Muscle layer of colon (tissue), 2 donors: ENCODE data around the gene PPP1R15A.
A peak's percentile ranks its signal among the peaks of the same experiment; 100 is the strongest.
"Not testable (repeated sequence)": the region's sequence is repeated elsewhere in the genome, so short reads cannot be mapped to it uniquely, and the experiment has no call there.

Source experiments
- H3K27ac ChIP-seq: one replicate; pipeline ENCODE4 v1.7.0; 2013; ENCODE audit warnings: low read depth, mild to moderate bottlenecking, low read length, moderate library complexity
- H3K27me3 ChIP-seq, 2 donors: one replicate each; pipeline ENCODE4 v1.7.0; 2013; ENCODE audit warnings: low read length in 2 of 2, mild to moderate bottlenecking in 2 of 2; ENCODE audit not compliant: insufficient read depth in 2 of 2, control insufficient read depth in 1 of 2
- H3K36me3 ChIP-seq: one replicate; pipeline ENCODE4 v1.7.0; 2013; ENCODE audit warnings: mild to moderate bottlenecking, low read length; ENCODE audit not compliant: insufficient read depth
- H3K4me1 ChIP-seq: one replicate; pipeline ENCODE4 v1.7.0; 2013; ENCODE audit warnings: mild to moderate bottlenecking, low read length; ENCODE audit not compliant: insufficient read depth
- H3K4me3 ChIP-seq, 2 donors: one replicate each; pipeline ENCODE4 v1.7.0; 2013; ENCODE audit warnings: low read length in 2 of 2, low read depth in 1 of 2, mild to moderate bottlenecking in 1 of 2, moderate library complexity in 1 of 2
- H3K9ac ChIP-seq: one replicate; pipeline ENCODE4 v1.7.0; 2013; ENCODE audit warnings: low read length
- H3K9me3 ChIP-seq: one replicate; pipeline ENCODE4 v1.7.0; 2013; ENCODE audit warnings: mild to moderate bottlenecking, low read length
- donor health status: abdominal sarcoma.
- donor health status: Adenocarcinoma of cecum.

PPP1R15A gene

DNA sequence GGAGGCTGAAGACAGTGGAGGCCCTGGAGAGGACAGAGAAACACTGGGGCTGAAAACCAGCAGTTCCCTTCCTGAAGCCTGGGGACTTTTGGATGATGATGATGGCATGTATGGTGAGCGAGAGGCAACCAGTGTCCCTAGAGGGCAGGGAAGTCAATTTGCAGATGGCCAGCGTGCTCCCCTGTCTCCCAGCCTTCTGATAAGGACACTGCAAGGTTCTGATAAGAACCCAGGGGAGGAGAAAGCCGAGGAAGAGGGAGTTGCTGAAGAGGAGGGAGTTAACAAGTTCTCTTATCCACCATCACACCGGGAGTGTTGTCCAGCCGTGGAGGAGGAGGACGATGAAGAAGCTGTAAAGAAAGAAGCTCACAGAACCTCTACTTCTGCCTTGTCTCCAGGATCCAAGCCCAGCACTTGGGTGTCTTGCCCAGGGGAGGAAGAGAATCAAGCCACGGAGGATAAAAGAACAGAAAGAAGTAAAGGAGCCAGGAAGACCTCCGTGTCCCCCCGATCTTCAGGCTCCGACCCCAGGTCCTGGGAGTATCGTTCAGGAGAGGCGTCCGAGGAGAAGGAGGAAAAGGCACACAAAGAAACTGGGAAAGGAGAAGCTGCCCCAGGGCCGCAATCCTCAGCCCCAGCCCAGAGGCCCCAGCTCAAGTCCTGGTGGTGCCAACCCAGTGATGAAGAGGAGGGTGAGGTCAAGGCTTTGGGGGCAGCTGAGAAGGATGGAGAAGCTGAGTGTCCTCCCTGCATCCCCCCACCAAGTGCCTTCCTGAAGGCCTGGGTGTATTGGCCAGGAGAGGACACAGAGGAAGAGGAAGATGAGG, 1.5 kb downstream of the PPP1R15A start:
- H3K4me3 ChIP-seq: peak overlapping the region; percentile 99
- H3K36me3 ChIP-seq: peaks cover 30% of the 10 kb centered on the region
- peak overlapping the region; percentile 100 for H3K9ac ChIP-seq
- no peaks in the 10 kb centered on the region for H3K9me3 ChIP-seq
- H3K27me3 ChIP-seq: no peaks in the 10 kb centered on the region
- H3K4me1 ChIP-seq: peaks cover 25% of the 10 kb centered on the region
- H3K27ac ChIP-seq: peak overlapping the region; percentile 100

DNA sequence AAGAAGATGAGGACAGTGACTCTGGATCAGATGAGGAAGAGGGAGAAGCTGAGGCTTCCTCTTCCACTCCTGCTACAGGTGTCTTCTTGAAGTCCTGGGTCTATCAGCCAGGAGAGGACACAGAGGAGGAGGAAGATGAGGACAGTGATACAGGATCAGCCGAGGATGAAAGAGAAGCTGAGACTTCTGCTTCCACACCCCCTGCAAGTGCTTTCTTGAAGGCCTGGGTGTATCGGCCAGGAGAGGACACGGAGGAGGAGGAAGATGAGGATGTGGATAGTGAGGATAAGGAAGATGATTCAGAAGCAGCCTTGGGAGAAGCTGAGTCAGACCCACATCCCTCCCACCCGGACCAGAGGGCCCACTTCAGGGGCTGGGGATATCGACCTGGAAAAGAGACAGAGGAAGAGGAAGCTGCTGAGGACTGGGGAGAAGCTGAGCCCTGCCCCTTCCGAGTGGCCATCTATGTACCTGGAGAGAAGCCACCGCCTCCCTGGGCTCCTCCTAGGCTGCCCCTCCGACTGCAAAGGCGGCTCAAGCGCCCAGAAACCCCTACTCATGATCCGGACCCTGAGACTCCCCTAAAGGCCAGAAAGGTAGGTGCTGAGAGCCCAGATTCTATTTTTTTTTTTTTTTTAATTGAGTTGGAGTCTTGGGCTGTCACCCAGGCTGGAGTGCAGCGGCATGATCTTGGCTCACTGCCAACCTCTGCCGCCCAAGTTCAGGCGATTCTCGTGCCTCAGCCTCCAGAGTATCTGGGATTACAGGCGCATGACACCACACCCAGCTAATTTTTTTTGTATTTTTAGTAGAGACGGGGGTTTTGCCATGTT, 2.3 kb downstream of the PPP1R15A start:
- H3K36me3 ChIP-seq: peaks cover 30% of the 10 kb centered on the region
- no peaks in the 10 kb centered on the region for H3K9me3 ChIP-seq
- H3K27ac ChIP-seq: peak overlapping the region; percentile 100
- peak overlapping the region; percentile 100 for H3K9ac ChIP-seq
- no peaks in the 10 kb centered on the region for H3K27me3 ChIP-seq
- H3K4me1 ChIP-seq: peaks cover 23% of the 10 kb centered on the region
- H3K4me3 ChIP-seq: peak overlapping the region; percentile 99

DNA sequence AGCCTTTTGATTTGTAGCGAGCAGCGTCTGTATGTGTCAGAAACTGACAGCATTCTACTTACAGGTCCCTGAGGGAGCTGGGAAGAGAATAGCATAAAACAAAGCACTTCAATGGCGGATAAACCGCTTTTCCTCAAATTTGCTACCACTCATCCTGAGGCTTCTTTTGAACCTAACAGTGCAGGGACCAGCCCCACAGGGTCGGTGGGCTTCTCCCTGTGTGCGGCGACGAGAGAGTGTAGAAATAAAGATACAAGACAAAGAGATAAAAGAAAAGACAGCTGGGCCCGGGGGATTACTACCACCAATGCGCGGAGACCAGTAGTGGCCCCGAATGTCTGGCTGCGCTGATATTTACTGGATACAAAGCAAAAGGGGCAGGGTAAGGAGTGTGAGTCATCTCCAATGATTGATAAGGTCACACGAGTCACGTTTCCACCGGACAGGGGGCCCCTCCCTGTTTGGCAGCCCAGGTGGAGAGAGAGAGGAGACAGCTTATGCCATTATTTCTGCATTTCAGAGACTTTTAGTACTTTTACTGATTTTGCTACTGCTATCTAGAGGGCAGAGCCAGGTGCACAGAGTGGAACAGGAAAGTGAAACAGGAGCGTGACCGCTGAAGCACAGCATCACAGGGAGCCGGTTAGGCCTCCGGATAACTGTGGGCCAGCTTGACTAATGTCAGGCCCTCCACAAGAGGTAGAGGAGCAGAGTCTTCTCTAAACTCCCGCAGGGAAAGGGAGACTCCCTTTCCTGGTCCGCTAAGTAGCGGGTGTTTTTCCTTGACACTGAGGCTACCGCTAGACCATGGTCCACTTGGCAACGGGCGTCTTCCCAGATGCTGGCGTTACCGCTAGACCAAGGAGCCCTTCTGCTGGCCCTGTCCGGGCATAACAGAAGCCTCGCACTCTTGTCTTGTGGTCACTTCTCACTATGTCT, 4.1 kb downstream of the PPP1R15A start:
- H3K4me3 ChIP-seq: peak overlapping the region; percentile 99

DNA sequence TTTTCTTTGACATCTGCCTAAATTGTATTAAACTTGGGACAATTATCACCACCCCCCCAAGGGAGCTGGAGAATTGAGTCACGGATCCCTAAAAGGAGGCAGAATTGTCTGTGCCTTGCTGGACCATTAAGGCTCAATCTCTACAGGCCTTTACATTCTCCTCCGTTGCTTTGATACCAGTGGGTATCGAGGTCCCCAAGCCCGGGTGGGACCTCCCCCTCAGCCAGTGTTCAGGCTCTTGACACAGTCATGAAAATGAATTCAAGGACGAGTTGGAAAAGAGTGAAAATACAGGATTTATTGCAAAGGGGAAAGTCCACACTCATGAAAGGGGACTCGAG, 5.6 kb downstream of the PPP1R15A start:
- peaks cover 23% of the 10 kb centered on the region for H3K4me1 ChIP-seq
- no peaks in the 10 kb centered on the region for H3K9me3 ChIP-seq
- H3K9ac ChIP-seq: no peak overlapping the region
- peaks cover 30% of the 10 kb centered on the region for H3K36me3 ChIP-seq
- H3K4me3 ChIP-seq: no peak overlapping the region
- no peak overlapping the region for H3K27ac ChIP-seq
- no peaks in the 10 kb centered on the region for H3K27me3 ChIP-seq

More for the DNA sequence above, 4.1 kb downstream of the PPP1R15A start:
- not testable (repeated sequence) for H3K27me3 ChIP-seq, H3K9me3 ChIP-seq, H3K9ac ChIP-seq
- Histone ChIP-seq H3K27ac (peak overlapping the region; percentile 55), H3K36me3 (peaks cover 30% of the 10 kb centered on the region), H3K4me1 (peaks cover 23% of the 10 kb centered on the region)

DNA sequence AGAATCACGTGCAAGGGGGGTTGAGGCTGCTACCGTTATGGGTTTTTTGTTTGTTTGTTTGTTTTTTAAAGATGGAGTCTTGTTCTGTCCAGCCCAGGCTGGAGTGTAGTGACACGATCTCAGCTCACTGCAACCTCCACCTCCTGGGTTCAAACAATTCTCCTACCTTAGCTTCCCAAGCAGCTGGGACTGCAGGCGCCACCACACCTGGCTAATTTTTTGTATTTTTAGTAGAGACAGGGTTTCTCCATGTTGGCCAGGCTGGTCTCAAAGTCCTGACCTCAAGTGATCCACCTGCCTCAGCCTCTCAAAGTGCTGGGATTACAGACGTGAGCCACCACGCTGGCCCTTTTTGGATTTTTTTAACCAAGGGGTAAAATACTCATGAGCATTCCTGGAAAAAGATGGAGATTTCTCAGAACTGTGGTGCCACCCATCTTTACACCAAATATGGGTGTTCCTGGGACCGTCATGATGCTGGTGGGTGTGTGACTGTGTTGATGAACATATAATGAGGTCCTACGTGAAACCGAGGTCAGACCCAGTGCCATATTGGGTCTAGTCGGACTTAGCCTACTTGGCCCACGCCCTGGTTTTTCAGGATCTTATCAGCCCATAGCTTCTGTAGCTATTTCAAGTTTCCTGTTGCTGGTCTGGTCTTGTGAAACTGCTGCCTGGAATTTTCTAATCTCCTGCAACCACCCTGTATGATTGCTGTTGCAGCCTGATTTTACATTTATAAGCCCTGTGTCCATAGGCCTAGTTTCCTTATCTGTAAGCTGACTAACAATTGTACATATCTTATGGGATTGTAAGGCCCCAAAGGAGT, 6.2 kb downstream of the PPP1R15A start:
- H3K4me3 ChIP-seq: no peak overlapping the region
- no peaks in the 10 kb centered on the region for H3K27me3 ChIP-seq
- no peak overlapping the region for H3K9ac ChIP-seq
- peaks cover 23% of the 10 kb centered on the region for H3K4me1 ChIP-seq
- no peaks in the 10 kb centered on the region for H3K9me3 ChIP-seq
- H3K27ac ChIP-seq: no peak overlapping the region
- peaks cover 28% of the 10 kb centered on the region for H3K36me3 ChIP-seq

DNA sequence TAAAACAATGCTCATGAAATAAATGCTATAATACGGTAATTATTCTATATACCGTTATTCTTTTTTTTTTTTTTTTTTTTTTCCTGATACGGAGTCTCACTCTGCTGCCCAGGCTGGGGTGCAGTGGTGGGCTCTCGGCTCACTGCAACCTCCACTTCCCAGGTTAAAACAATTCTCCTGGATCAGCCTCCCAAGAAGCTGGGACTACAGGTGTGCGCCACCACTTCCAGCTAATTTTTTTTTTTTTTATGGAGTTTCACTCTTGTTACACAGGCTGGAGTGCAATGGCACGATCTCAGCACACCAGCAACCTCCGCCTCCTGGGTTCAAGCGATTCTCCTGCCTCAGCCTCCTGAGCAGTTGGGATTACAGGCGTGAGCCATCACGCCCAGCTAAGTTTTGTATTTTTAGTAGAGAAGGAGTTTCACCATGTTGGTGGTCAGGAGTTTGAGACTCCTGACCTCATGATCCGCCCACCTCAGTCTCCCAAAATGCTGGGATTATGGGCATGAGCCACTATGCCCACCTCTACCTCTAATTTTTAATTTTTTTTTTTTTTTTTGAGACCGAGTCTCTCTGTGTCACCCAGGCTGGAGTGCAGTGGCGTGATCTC, 6.9 kb downstream of the PPP1R15A start:
- no peak overlapping the region for H3K27ac ChIP-seq
- H3K36me3 ChIP-seq: peaks cover 21% of the 10 kb centered on the region
- no peaks in the 10 kb centered on the region for H3K27me3 ChIP-seq
- H3K4me3 ChIP-seq: no peak overlapping the region
- H3K9me3 ChIP-seq: no peaks in the 10 kb centered on the region
- no peak overlapping the region for H3K9ac ChIP-seq
- peaks cover 16% of the 10 kb centered on the region for H3K4me1 ChIP-seq

DNA sequence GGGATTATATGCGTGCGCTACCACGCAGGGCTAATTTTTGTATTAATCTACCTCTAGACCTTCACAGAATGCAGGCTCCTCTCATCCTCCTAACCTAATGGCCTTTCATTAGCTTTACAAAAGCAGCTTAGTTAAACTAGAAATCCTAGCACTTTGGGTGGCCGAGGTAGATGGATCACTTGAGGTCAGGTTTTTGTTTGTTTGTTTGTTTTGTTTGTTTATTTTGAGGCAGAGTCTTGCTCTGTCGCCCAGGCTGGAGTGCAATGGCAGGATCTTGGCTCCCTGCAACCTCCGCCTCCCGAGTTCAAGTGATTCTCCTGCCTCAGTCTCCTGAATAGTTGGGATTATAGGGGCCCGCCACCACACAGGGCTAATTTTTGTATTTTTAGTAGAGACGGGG, 7.5 kb downstream of the PPP1R15A start:
- H3K27me3 ChIP-seq, H3K9ac ChIP-seq, H3K4me3 ChIP-seq, H3K27ac ChIP-seq, H3K9me3 ChIP-seq: not testable (repeated sequence)
- peaks cover 13% of the 10 kb centered on the region for H3K4me1 ChIP-seq
- peaks cover 18% of the 10 kb centered on the region for H3K36me3 ChIP-seq

DNA sequence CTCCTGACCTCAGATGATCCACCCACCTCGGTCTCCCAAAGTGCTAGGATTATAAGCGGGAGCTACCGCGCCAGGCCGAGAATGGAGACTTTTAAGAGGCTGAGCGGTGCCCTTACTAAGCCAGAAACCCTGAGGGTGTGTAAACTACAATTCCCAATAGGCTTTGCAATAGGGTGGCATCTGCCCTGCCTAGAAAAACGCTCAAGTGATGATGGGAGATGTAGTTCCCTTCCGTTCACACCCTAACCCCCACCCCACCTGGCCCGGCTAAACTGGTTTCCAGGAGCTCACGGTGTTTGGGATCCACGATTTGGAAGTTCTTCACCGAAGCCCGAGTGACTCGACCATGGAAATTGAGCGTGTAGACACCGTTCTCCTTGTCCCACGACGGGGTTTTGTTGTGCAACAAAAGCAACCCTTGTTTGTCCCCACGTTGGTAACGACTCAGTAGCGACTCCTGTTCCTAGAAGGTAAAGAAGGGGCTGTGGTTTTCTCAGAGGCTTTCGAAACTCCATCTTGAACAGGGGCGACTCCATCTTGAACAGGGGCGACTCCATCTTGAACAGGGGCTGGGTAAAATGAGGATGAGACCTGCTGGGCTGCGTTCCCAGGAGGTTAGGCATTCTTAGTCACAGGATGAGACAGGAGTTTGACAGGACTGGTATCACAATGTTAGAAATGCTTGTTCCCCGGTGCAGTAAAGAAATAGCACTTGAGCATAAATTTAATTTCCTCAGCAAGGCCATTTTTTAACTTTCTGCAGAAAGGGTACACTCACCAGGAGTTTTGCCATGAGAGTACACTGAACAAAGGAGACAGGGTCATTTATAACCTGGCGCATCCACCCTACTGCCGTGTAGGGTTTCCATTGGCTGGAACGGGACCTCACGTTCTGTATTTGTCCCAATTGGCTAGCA, 9.8 kb downstream of the PPP1R15A start:
- Histone ChIP-seq H3K9me3 (no peaks in the 10 kb centered on the region), H3K9ac (no peak overlapping the region), H3K4me1 (no peaks in the 10 kb centered on the region), H3K4me3 (no peak overlapping the region), H3K27ac (no peak overlapping the region), H3K27me3 (no peaks in the 10 kb centered on the region), H3K36me3 (no peaks in the 10 kb centered on the region)

DNA sequence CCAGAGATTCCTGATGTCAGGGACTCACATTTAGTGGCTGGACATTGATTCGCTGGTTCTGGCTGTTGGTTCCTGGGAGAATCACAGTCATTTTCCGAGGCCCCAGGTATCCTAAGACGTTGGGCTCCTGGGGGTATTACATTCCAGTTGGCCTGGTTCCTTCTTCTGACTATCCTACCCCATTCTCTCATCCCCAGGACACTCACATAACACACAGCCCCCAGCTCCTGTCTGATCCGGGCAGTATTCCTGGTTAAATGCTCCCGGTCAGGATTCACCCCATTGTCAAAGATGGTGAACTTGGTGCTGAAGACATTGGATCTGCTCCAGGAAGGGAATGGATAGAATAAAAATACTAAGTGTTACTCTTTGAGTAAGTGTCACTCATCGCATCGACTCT, 11.5 kb downstream of the PPP1R15A start:
- no peak overlapping the region for H3K4me3 ChIP-seq
- H3K27me3 ChIP-seq: no peaks in the 10 kb centered on the region
- no peak overlapping the region for H3K9ac ChIP-seq
- H3K36me3 ChIP-seq: no peaks in the 10 kb centered on the region
- H3K27ac ChIP-seq: no peak overlapping the region
- H3K4me1 ChIP-seq: no peaks in the 10 kb centered on the region
- no peaks in the 10 kb centered on the region for H3K9me3 ChIP-seq
